GM12874 (cell line): ENCODE measurements around the gene RABGGTA.

Source experiments
- TF ChIP-seq, protein P1 (sequence below): IDR thresholded peaks from 2 replicates; pipeline ENCODE4 v1.5.1; 2011; ENCODE audit warnings: low read depth, mild to moderate bottlenecking, control low read depth, low read length, moderate library complexity; ENCODE audit not compliant: insufficient read depth

RABGGTA gene, protein sequence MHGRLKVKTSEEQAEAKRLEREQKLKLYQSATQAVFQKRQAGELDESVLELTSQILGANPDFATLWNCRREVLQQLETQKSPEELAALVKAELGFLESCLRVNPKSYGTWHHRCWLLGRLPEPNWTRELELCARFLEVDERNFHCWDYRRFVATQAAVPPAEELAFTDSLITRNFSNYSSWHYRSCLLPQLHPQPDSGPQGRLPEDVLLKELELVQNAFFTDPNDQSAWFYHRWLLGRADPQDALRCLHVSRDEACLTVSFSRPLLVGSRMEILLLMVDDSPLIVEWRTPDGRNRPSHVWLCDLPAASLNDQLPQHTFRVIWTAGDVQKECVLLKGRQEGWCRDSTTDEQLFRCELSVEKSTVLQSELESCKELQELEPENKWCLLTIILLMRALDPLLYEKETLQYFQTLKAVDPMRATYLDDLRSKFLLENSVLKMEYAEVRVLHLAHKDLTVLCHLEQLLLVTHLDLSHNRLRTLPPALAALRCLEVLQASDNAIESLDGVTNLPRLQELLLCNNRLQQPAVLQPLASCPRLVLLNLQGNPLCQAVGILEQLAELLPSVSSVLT

DNA sequence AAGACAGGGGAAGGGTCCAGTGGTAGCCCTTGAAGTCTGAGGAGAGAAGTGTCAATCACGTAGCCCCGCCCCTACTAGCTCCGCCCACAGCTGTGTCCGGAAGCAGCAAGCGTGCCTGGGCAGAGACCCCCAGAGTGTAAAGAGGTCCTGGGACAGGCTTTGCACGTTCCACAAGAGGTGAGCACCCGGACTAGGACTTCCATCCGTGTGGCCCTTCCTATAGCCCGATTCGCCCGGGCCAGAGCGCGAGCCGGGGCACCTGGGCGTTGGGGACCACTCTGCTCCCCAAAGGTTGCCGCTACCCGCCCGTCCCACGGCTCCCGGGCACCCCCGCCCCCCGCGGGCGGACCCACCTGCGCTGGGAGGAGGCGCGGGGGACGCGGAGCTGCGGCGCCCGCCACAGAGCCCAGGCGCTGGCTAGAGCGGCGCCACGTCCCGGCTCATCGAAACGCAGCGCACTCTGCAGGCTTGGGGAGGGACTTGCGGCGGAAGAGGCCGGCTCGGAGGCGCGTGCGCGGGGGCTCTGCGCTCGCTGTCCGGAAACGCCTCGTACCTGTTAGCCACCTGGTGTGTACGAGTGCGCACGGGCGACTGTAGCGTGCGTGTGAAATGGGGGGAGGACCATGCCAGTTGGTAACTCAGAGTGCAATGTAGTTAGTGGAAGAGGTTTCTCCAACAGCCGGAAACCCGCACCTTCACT lies at the start of gene RABGGTA:
Gene RABGGTA (minus strand): TSS at position 464 of the 700 bp plus-strand sequence. CDS start 482 bp downstream, outside the sequence.
- TF ChIP-seq, protein P1, sequence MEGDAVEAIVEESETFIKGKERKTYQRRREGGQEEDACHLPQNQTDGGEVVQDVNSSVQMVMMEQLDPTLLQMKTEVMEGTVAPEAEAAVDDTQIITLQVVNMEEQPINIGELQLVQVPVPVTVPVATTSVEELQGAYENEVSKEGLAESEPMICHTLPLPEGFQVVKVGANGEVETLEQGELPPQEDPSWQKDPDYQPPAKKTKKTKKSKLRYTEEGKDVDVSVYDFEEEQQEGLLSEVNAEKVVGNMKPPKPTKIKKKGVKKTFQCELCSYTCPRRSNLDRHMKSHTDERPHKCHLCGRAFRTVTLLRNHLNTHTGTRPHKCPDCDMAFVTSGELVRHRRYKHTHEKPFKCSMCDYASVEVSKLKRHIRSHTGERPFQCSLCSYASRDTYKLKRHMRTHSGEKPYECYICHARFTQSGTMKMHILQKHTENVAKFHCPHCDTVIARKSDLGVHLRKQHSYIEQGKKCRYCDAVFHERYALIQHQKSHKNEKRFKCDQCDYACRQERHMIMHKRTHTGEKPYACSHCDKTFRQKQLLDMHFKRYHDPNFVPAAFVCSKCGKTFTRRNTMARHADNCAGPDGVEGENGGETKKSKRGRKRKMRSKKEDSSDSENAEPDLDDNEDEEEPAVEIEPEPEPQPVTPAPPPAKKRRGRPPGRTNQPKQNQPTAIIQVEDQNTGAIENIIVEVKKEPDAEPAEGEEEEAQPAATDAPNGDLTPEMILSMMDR, result peak; percentile 92

- TF ChIP-seq, protein P1, result no peak
Observed at GRCh38 chr14:24317141-24317928, 45.9 kb upstream of the RABGGTA start.

DNA sequence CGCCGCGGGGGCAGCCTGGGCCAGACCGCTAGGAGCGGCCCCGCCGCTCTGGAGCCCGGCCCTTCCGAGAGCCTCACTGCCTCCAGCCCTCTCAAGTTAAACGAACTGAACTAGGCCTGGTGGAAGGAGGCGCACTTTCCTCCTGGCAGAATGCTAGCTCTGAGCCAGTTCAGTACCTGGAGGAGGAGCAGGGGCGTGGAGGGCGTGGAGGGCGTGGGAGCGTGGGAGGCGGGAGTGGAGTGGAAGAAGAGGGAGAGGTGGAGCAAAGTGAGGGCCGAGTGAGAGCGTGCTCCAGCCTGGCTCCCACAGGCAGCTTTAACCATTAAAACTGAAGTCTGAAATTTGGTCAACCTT lies 45.2 kb upstream of the RABGGTA start:
- TF ChIP-seq, protein P1, result no peak

DNA sequence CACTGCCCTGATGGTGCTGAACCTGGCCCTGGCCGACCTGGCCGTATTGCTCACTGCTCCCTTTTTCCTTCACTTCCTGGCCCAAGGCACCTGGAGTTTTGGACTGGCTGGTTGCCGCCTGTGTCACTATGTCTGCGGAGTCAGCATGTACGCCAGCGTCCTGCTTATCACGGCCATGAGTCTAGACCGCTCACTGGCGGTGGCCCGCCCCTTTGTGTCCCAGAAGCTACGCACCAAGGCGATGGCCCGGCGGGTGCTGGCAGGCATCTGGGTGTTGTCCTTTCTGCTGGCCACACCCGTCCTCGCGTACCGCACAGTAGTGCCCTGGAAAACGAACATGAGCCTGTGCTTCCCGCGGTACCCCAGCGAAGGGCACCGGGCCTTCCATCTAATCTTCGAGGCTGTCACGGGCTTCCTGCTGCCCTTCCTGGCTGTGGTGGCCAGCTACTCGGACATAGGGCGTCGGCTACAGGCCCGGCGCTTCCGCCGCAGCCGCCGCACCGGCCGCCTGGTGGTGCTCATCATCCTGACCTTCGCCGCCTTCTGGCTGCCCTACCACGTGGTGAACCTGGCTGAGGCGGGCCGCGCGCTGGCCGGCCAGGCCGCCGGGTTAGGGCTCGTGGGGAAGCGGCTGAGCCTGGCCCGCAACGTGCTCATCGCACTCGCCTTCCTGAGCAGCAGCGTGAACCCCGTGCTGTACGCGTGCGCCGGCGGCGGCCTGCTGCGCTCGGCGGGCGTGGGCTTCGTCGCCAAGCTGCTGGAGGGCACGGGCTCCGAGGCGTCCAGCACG lies 44.6 kb upstream of the RABGGTA start:
- TF ChIP-seq, protein P1, result no peak

DNA sequence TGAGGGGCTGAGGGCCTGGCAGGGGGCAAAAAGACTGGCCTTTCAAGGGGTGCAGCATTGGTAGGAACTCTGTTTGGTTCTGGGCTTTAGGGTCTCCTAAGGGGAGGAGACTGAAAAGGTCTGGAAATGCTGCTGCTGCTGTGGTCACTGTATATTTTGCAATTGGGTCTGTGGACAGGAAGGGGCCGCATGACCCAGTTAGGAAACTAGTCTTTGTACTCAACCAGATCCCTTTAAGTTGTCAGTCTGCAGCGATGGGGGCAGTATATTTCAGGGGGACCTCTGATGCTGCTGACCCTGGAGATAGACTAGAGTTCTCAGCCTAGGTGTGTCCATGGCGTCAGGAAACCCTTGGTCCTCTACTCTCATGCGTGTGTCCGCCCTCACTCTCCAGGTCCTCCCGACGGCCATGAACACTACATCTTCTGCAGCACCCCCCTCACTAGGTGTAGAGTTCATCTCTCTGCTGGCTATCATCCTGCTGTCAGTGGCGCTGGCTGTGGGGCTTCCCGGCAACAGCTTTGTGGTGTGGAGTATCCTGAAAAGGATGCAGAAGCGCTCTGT lies 43.9 kb upstream of the RABGGTA start:
- TF ChIP-seq, protein P1, result no peak

GRCh38 chr14:24314377-24315193 lies 43.2 kb upstream of the RABGGTA start:
- TF ChIP-seq, protein P1, result no peak
